HTERT RPE-1 (cell line): ENCODE measurements around the gene YPEL2.

Experiments
- in situ Hi-C: fragments of 300-500 bp; cut with MboI; formaldehyde crosslinking; loops from 4 replicates; pipeline ENCODE4 v1.14.3; 2020; ENCODE audit warnings: low sequenced_read_pairs

The YPEL2 gene

DNA sequence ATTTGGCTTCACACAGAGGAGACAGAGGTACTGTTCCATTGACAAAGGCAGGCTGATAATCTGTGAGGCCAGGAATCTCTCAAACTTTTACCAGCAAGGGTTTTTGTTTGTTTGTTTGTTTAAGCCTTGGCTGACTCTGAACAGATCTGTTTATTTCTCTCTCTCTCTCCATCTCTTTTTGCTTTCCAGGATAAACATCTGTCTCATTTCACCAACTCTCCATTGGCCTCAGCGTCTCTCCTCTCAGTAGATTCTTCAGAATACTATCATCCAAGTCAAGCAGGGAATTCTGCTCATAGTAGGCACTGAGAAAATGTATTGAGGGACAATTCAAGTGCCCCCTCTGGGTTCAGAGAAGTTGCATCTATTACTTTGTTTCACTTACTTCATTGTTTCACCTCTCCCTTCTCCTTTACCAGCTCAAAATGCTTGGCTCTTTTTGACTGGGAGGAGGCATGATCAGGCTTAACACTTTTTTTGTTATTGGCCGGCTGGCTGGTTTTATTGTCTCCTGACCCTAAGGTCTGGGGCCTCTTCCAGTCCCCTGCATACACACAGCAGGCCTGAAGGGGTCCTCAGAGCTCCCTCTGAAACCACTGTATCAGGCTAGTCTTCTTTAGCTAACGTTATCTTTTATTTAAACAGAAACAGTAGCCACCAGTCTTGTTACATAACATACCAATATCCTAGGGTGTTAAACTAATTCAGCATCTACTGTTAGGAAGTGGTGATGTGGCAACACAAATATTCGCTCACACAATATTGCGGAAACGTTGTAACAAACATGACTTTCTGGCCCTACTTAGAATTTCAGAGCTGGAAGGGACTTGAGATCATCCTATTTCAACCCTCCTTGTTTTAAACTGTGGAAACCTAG lies 2.0 kb upstream of the YPEL2 start:
- in situ Hi-C loops: no loop called here

DNA sequence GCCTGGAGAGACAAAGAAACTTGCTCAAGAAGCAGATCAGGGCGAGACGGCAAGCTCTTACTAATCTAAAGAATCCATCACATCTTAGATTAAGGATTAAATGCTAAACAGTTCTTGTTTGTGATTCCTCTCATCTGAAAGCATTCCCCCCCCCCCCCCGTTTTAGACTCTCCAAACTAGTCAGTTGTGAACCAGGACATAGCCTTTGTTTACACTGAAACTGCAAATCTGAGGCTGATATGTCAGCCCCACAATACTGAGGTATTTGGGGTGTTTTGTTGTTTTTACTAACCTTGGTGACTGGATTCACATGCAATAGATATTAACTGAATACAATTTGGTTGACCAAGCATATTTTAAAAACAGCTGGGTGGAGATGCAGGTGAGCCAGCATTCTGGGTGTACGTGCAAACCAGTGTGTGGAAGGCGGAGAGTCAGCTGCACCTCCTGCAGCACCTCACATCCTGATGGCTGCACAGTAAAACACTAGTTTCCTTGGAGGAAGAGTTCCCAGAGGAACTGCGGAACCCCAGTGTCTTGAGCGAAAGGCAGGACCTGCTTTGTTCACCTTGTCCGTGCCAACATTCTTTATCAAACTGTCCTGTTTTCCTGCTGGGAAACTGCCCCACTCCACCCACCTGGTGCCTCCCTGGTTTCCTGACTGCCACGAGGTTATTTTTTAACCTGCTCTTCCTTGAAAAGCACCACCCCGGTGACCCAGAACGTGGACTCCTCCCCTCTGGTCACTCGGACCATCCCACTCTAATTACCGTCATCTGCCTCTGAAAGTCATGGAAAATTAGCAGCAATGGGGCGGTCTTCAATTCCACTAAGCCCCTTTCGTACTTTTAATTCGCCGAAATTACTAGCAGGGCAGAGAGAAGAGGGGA lies 1.2 kb upstream of the YPEL2 start:
- in situ Hi-C loops: no loop called here

GRCh38 chr17:59331929-59332748 lies 684 bp downstream of the YPEL2 start:
- in situ Hi-C loops: no loop called here

GRCh38 chr17:59332749-59333377 lies 1.4 kb downstream of the YPEL2 start:
- in situ Hi-C loops: no loop called here

- in situ Hi-C loops: no loop called here
Measured at GRCh38 chr17:59333836-59334235, 2.4 kb downstream of the YPEL2 start.

DNA sequence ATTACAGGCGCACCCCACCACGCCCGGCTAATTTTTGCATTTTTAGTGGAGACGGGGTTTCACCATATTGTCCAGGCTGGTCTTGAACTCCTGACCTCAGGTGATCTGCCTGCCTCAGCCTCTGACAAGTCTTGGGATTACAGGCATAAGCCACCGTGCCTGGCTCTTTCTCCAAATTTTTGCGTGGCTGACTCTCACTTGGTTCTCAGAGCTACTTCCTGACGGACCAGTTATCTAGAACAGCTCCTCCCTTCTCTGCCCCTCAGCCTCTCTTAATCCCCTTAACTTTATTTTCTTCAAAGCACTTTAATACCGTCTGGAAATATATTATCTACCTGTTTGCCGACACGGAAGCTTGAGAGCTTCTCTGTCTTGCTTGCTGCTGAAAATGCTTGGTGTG lies 4.2 kb downstream of the YPEL2 start:
- in situ Hi-C loops: no loop called here

DNA sequence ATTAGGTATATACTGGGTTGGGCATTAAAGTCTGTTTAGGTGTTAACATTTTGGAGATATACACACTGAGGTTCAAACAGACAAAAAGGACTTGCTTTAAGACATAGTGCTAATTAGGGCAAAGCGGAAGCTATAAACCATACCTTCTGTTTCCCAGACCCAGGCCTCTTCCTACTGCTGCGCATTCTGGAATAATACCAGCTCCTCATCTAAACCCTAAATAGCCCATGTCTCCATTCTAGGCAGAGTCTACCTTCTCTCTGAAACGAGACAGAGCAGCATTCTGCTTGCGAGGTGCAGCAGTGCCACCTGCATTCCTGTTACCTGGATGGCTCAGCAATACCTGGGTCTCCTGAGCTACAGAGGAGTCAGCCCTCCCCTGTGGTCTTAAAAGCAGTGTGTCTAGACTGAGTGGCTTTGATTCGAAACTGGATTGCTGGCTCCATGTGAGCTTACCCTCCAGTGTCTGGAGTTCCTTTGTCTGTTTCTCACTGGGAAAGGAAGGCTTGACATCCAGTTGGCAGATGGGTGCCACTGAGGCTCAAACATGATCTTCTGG lies 6.4 kb downstream of the YPEL2 start:
- in situ Hi-C loops: no loop called here

DNA sequence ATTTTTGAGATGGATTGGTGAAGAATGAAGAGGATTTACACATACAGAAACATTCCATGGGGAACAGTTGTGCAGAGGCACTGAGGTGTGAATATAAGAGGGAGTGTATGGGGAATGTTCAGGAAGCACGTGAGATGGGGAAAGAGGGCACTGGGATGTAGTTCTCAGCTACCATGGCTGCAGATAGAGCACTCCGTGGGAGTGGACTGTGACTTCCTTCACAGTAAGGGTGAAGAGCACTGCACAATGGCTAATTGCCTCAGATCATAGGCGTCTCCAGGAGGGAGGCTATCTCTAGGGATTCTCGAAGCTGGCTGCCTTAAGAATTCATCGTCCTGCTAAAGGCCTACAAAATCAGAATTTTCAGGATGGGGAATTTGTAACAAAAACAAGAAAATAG lies 7.0 kb downstream of the YPEL2 start:
- in situ Hi-C loops: no loop called here

- in situ Hi-C loops: no loop called here
Measured at GRCh38 chr17:59341922-59342321, 10.5 kb downstream of the YPEL2 start.

DNA sequence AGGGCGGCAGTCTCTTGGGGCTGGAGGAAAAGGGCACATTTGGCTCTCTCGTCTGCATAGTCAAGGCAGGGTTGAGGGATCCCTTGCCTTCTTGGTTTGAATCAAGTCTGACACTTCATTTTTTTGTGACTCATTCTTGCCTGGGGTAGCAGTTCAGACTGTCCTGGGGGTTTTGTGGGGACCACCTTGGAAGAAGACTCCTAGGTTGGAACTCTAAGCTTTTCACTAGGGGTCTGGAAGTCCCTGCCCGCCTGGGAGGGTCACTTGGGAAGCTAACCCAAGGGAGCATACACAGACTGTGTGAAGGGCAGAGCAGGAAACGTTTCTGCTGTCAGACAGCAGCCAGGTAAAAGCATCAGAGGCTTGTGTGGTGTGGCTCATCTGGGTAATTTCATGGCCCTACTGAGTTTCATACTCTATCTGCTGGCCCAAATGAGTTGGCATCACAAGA lies 11.3 kb downstream of the YPEL2 start:
- in situ Hi-C loops: no loop called here

GRCh38 chr17:59345476-59345875 lies 14.0 kb downstream of the YPEL2 start:
- in situ Hi-C loops: no loop called here

DNA sequence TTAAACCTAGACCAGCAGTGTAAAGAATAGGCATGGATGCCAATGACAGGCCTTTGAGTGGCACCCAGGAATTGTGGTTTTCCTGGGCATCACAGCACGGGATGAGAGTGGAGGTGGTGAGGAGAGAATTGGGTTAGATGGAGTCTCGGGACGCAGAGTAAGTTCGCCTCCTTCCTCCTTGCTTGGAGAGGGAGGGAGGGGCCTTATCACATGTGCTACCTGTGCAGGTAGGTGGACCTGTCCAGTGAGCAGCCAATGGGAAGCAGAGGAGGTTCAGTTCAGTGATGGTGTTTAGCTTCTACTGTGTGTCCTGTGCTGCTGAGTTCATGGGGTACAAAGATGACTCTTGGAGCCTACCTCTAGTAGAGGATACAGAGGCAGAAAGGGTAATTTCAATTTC lies 14.9 kb downstream of the YPEL2 start:
- in situ Hi-C loops: no loop called here

DNA sequence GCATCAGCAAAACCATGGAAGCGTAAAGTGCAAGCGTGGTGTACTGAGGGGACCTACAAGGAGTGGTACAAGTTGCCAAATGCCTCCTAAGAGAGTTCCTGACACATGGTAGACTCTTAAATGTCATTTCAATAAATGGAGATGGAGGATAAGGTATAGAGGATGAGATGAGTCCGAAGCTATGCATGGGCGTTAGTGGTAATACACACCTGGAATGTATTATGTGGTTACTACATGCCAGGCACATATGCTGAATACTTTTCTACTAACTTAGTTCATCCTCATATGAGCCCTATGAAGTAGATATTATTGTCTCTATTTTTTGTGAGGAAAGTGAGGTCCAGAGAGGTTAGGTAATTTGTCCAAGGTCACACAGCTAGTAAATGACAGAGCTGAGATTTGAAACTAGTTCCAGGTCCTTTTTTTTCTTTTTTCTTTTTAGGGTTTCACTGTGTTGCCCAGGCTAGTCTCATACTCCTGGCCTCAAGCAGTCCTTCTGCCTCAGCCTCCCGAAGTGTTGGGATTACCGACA lies 15.5 kb downstream of the YPEL2 start:
- in situ Hi-C loops: no loop called here

GRCh38 chr17:59347975-59348391 lies 16.5 kb downstream of the YPEL2 start:
- in situ Hi-C loops: no loop called here

DNA sequence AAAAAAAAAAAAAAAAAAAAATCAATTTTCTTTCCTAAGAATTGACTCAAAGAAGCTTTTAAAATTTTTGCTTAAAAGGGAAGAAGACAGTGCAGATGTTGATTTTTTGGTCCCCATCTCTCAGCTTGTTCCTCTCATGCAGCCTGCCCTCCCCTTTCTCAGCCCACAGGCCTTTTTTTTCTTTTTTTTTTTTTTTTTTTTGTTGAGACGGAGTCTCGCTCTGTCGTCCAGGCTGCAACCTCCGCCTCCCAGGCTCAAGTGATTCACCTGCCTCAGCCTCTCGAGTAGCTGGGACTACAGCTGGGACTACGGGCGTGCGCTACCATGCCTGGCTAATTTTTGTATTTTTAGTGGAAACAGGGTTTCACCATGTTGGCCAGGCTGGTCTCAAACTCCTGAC lies 17.7 kb downstream of the YPEL2 start:
- in situ Hi-C loops: no loop called here

DNA sequence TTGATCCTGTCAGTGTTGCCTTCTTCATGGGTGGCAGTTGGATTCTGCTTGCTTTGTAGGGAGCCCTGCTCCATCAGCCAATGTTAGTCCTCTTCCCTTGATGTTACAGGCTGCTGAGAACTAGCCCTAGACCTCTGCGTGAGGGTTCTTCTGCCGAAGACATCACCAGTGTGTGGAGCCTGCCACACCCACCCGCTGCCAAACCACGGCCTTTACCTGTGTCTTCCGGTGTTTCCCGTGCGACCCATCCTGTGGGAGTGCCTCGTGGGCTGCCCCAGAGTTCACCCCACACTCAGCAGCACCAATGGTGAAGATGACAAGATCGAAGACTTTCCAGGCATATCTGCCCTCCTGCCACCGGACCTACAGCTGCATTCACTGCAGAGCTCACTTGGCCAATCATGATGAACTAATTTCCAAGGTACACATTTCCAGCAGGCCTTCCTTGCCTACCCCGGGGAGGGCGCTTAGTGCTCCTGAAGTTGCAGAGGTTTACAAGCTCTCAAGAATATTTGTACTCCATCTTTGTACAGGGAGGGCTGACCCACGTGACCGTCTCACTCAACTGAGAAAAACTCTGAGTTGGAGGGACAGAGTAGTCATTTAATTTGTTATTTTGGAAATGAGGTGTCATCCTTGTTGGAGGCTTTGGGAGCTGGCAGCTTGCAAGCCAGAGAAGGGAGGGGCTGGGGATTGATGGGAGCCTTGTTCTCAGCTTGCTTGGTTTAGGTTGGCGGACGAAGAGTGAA lies 21.8 kb downstream of the YPEL2 start:
- in situ Hi-C loops: no loop called here

- in situ Hi-C loops: no loop called here
Measured at GRCh38 chr17:59353936-59354755, 22.7 kb downstream of the YPEL2 start.

DNA sequence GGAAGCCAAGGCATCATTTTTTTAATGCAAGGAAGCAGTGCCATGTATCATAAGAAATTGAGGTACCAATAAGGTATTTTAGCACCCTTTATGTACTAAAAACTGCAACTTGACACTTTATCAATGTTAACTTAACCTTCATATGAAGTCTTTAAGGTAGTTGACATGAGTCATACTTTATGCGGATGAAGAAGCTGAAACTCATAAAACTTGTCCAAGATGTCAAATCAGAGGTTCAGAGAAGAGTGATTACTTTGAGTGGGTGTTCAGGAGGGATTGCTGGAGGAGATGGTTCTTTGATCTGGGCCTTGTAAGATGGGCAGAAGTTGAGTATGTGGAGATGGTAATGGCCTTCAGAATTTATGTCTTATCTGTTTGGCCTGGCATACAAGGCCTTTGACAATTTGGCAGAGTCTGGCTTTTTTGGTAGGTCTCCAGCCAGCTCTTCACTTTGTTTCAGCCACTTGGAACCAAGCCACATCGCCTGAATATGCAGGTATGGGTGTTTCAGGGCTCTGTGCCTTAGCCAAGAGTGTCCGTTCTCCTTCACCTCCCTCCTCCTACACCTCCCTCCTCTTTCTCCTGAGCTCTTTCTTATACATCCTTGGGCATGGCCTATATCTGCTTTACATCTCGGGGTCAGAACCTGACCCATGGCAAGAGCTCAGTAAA lies 23.7 kb downstream of the YPEL2 start:
- in situ Hi-C loops: no loop called here
